ENCODE results near the gene ZNF397. TPM values are rescaled to one million over a fixed set of nuclear protein-coding genes. Genes with fewer than 3 reads are reported as not detected.

Gene ZNF397
- total and polyA plus RNA-seq, 2 of the 13 experiments (the other 11 are each of a cell fraction or from before 2014, with no cell fraction given): 4.7 to 9.4 TPM

DNA sequence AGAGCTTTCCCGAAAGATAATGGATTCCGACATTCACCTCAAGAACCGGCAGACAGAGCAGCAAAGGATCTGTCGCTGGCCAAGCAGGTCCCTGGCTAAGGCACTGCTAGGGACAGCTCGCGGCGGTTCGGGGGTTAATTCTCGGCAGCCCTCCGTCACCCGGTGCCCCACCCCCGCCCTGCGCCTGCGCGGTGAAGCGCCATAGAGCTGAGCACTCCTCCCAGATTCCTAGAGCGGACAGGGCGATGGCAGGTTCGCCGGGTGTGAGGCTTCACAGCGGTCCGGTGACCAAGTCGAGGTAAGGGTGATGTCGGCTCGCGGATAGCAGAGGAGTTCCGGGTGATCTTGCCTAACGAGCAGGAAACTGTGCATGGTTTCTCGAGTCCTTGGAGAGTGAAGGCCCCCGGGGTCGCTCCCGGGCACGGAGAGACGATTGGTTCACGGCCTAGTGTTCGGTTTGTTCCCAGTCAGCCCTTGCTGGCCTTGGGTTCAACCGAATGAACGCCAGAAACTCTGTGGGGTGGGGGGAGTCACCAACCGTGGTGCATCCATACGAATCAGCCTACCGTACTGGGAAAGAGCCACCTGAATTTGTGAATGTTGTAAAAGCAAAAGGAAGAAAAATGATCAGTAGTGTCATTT is 49.4 kb downstream of the ZNF397 start, which contains the start of gene ZSCAN30 (continued):
- TF ChIP-seq RBAK (CRISPR knock-in tag; IDR thresholded peaks at IDR 0.05) (no peak), ZNF382 (CRISPR knock-in tag; IDR thresholded peaks at IDR 0.05; ENCODE audit: borderline replicate concordance) (no peak), ZBTB21 (CRISPR knock-in tag; IDR thresholded peaks at IDR 0.05) (no peak), ZNF556 (CRISPR knock-in tag; IDR thresholded peaks at IDR 0.05; ENCODE audit: borderline replicate concordance) (peak; percentile 84; the same call in 1 of the 2 replicates), SOX13 (IDR thresholded peaks at IDR 0.05) (no peak), SOX13 (CRISPR knock-in tag; conservative IDR thresholded peaks at IDR 0.05 in 1 of 2, IDR thresholded peaks at IDR 0.05 in 1 of 2) (0 out of 4 replicates have a peak, but pooled peaks of 1 of the 2 experiments have one; percentile 41), ZNF30 (CRISPR knock-in tag; IDR thresholded peaks at IDR 0.05) (peak; percentile 92), CBX5 (CRISPR knock-in tag; IDR thresholded peaks at IDR 0.05; ENCODE audit: borderline replicate concordance) (peak; percentile 92; the same call in 1 of the 2 replicates), REL (CRISPR knock-in tag; conservative IDR thresholded peaks at IDR 0.05) (0 out of 2 replicates have a peak, but pooled peaks have one; percentile 36), ZC3H13 (CRISPR knock-in tag; IDR thresholded peaks at IDR 0.05) (0 out of 2 replicates have a peak, but pooled peaks have one; percentile 30), PAX8 (CRISPR knock-in tag; IDR thresholded peaks at IDR 0.05; ENCODE audit: borderline replicate concordance) (no peak; the same call in 1 of the 2 replicates), SAFB2 (CRISPR knock-in tag; IDR thresholded peaks at IDR 0.05; ENCODE audit: borderline replicate concordance, low read depth) (peak; percentile 87; the same call in 1 of the 2 replicates), RXRB (CRISPR knock-in tag; IDR thresholded peaks at IDR 0.05; ENCODE audit: borderline replicate concordance) (no peak; the same call in none of the 2 replicates), HNF4A (CRISPR knock-in tag; IDR thresholded peaks at IDR 0.05) (no peak; the same call in 1 of the 2 replicates), SSRP1 (CRISPR knock-in tag; IDR thresholded peaks at IDR 0.05) (no peak), ZNF24 (IDR thresholded peaks at IDR 0.05) (no peak), SRSF1 (optimal IDR thresholded peaks at IDR 0.05; ENCODE audit: low read depth, low read length) (no peak), ATF1 (CRISPR knock-in tag; IDR thresholded peaks at IDR 0.05) (peak; percentile 65), ATM (IDR thresholded peaks at IDR 0.05; ENCODE audit: borderline replicate concordance) (no peak)
- TF ChIP-seq, protein P1, sequence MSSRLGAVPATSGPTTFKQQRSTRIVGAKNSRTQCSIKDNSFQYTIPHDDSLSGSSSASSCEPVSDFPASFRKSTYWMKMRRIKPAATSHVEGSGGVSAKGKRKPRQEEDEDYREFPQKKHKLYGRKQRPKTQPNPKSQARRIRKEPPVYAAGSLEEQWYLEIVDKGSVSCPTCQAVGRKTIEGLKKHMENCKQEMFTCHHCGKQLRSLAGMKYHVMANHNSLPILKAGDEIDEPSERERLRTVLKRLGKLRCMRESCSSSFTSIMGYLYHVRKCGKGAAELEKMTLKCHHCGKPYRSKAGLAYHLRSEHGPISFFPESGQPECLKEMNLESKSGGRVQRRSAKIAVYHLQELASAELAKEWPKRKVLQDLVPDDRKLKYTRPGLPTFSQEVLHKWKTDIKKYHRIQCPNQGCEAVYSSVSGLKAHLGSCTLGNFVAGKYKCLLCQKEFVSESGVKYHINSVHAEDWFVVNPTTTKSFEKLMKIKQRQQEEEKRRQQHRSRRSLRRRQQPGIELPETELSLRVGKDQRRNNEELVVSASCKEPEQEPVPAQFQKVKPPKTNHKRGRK (CRISPR knock-in tag; IDR thresholded peaks at IDR 0.05): no peak
- TF ChIP-seq, protein P2, sequence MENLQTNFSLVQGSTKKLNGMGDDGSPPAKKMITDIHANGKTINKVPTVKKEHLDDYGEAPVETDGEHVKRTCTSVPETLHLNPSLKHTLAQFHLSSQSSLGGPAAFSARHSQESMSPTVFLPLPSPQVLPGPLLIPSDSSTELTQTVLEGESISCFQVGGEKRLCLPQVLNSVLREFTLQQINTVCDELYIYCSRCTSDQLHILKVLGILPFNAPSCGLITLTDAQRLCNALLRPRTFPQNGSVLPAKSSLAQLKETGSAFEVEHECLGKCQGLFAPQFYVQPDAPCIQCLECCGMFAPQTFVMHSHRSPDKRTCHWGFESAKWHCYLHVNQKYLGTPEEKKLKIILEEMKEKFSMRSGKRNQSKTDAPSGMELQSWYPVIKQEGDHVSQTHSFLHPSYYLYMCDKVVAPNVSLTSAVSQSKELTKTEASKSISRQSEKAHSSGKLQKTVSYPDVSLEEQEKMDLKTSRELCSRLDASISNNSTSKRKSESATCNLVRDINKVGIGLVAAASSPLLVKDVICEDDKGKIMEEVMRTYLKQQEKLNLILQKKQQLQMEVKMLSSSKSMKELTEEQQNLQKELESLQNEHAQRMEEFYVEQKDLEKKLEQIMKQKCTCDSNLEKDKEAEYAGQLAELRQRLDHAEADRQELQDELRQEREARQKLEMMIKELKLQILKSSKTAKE (CRISPR knock-in tag; IDR thresholded peaks at IDR 0.05; ENCODE audit: borderline replicate concordance): no peak
- TF ChIP-seq, protein P3, sequence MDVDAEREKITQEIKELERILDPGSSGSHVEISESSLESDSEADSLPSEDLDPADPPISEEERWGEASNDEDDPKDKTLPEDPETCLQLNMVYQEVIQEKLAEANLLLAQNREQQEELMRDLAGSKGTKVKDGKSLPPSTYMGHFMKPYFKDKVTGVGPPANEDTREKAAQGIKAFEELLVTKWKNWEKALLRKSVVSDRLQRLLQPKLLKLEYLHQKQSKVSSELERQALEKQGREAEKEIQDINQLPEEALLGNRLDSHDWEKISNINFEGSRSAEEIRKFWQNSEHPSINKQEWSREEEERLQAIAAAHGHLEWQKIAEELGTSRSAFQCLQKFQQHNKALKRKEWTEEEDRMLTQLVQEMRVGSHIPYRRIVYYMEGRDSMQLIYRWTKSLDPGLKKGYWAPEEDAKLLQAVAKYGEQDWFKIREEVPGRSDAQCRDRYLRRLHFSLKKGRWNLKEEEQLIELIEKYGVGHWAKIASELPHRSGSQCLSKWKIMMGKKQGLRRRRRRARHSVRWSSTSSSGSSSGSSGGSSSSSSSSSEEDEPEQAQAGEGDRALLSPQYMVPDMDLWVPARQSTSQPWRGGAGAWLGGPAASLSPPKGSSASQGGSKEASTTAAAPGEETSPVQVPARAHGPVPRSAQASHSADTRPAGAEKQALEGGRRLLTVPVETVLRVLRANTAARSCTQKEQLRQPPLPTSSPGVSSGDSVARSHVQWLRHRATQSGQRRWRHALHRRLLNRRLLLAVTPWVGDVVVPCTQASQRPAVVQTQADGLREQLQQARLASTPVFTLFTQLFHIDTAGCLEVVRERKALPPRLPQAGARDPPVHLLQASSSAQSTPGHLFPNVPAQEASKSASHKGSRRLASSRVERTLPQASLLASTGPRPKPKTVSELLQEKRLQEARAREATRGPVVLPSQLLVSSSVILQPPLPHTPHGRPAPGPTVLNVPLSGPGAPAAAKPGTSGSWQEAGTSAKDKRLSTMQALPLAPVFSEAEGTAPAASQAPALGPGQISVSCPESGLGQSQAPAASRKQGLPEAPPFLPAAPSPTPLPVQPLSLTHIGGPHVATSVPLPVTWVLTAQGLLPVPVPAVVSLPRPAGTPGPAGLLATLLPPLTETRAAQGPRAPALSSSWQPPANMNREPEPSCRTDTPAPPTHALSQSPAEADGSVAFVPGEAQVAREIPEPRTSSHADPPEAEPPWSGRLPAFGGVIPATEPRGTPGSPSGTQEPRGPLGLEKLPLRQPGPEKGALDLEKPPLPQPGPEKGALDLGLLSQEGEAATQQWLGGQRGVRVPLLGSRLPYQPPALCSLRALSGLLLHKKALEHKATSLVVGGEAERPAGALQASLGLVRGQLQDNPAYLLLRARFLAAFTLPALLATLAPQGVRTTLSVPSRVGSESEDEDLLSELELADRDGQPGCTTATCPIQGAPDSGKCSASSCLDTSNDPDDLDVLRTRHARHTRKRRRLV (CRISPR knock-in tag; IDR thresholded peaks at IDR 0.05): 0 out of 2 replicates have a peak, but pooled peaks have one; percentile 55

All from HepG2 (cell line).